ENCODE results near the gene TYROBP. TPM values are rescaled to one million over a fixed set of nuclear protein-coding genes. Genes with fewer than 3 reads are reported as not detected.

Gene TYROBP
- total and polyA plus RNA-seq, 4 donors = 17.0 to 1,276 (median 417) TPM

DNA sequence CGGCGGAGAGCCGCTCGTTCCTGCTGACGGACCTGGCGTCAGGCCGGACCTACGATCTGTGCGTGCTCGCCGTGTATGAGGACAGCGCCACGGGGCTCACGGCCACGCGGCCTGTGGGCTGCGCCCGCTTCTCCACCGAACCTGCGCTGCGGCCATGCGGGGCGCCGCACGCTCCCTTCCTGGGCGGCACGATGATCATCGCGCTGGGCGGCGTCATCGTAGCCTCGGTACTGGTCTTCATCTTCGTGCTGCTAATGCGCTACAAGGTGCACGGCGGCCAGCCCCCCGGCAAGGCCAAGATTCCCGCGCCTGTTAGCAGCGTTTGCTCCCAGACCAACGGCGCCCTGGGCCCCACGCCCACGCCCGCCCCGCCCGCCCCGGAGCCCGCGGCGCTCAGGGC is 36.5 kb upstream of the TYROBP start:
- no peak overlapping the region for H3K4me3 ChIP-seq
- H3K36me3 ChIP-seq (ENCODE audit: control insufficient read depth in 4 of 4, insufficient read depth in 4 of 4, low read length in 4 of 4) = peaks cover 0 to 28% (median 5%) of the 10 kb centered on the region in 4 donors
- peaks cover 0 to 3% (median 0%) of the 10 kb centered on the region in 5 donors for H3K4me1 ChIP-seq (ENCODE audit: control insufficient read depth in 5 of 5, insufficient read depth in 5 of 5, low read length in 5 of 5)
- no peak overlapping the region for H3K9ac ChIP-seq (ENCODE audit: insufficient read depth in 1 of 2, low read length in 2 of 2)
- ATAC-seq (ENCODE audit: insufficient read depth, low FRiP score) = no peak
- WGBS, 2 donors = 86% methylated on average over 52 of the region's 52 CpGs
- no peak for DNase-seq
- no peak overlapping the region for H3K27ac ChIP-seq (ENCODE audit: low read depth in 1 of 2, low read length in 1 of 2)
- no peaks in the 10 kb centered on the region for H3K9me3 ChIP-seq (ENCODE audit: control insufficient read depth in 4 of 4, insufficient read depth in 3 of 4, low read length in 3 of 4)
- no peaks in the 10 kb centered on the region for H3K27me3 ChIP-seq (ENCODE audit: control insufficient read depth in 3 of 3, insufficient read depth in 3 of 3, low read length in 2 of 3)
- TF ChIP-seq, protein P1, sequence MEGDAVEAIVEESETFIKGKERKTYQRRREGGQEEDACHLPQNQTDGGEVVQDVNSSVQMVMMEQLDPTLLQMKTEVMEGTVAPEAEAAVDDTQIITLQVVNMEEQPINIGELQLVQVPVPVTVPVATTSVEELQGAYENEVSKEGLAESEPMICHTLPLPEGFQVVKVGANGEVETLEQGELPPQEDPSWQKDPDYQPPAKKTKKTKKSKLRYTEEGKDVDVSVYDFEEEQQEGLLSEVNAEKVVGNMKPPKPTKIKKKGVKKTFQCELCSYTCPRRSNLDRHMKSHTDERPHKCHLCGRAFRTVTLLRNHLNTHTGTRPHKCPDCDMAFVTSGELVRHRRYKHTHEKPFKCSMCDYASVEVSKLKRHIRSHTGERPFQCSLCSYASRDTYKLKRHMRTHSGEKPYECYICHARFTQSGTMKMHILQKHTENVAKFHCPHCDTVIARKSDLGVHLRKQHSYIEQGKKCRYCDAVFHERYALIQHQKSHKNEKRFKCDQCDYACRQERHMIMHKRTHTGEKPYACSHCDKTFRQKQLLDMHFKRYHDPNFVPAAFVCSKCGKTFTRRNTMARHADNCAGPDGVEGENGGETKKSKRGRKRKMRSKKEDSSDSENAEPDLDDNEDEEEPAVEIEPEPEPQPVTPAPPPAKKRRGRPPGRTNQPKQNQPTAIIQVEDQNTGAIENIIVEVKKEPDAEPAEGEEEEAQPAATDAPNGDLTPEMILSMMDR (IDR thresholded peaks at IDR 0.05; ENCODE audit: control extremely low read depth, extremely low read depth) = no peak

DNA sequence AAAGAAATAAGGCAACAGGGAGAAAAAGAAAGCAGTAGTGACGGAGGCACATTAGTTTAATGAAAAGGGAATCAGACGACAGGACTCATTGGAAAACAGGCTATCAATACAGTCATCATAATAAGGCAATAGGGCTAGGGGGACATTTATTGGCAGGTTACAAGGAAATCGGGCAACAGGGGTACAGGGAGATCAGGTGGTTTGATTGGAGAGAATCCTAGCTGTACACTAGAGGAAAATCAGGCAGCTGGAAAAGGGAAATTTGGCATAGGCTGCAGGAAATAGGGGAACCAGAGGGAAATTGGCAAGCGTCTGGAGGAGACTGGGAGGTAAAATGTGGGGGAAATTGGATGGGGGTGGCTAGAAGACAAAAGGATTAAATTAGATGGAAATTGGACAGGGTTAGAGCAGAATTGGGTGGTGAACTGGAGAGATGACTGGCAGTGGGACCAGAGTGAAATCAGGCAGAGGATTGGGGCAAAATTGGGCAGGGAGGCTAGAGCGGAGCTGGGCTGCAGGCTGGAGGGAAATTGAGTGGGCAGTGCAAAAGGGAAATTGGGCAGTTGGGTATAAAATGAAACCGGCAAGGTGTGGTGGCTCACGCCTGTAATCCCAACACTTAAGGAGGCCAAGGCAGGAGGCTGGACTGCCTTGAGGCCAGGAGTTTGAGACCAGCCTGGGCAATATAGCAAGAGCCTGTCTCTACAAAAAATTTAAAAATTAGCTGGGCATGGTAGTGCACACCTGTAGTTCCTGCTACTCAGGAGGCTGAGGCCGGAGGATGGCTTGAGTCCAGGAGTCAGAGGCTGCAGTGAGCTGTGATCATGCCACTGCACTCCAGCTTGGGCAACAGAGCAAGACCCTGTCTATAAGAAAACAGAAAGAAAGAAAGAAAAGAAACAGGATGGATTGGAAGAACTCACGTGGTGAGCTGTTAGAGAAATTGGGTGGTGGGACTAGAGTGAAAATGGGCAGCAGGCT is 35.5 kb upstream of the TYROBP start:
- WGBS, 2 donors = 83% methylated on average over 9 of the region's 9 CpGs
- Histone ChIP-seq H3K9me3 (ENCODE audit: control insufficient read depth in 4 of 4, insufficient read depth in 3 of 4, low read length in 3 of 4) (no peaks in the 10 kb centered on the region), H3K9ac (ENCODE audit: insufficient read depth in 1 of 2, low read length in 2 of 2) (no peak overlapping the region), H3K4me1 (ENCODE audit: control insufficient read depth in 5 of 5, insufficient read depth in 5 of 5, low read length in 5 of 5) (peaks cover 0 to 4% (median 0%) of the 10 kb centered on the region in 5 donors), H3K27ac (ENCODE audit: low read depth in 1 of 2, low read length in 1 of 2) (no peak overlapping the region), H3K27me3 (ENCODE audit: control insufficient read depth in 3 of 3, insufficient read depth in 3 of 3, low read length in 2 of 3) (no peaks in the 10 kb centered on the region), H3K4me3 (no peak overlapping the region), H3K36me3 (ENCODE audit: control insufficient read depth in 4 of 4, insufficient read depth in 4 of 4, low read length in 4 of 4) (peaks cover 0 to 34% (median 7%) of the 10 kb centered on the region in 4 donors)
- DNase-seq = no peak
- ATAC-seq (ENCODE audit: insufficient read depth, low FRiP score) = no peak
- TF ChIP-seq, protein P1 (IDR thresholded peaks at IDR 0.05; ENCODE audit: control extremely low read depth, extremely low read depth) = no peak

DNA sequence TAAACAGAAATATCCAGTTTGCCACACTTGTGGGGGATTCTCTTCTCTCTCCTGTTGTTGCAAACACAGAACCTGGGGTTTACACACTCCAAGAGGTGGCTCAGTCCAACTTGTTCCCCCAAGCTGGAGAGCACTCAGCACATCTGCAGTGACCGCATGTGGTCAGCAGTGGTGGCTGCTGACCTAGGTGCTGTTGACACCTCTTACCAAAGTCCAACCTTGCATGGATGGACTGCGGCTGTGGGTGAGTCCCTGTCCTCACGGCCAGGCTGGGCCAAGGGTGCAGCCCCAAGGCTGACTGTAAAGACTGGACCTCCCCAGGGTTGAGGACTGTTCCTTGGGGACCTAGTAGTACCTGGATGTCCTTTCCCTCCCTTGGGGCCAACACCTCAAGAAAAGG is 34.1 kb upstream of the TYROBP start:
- DNase-seq = no peak
- H3K36me3 ChIP-seq (ENCODE audit: control insufficient read depth in 4 of 4, insufficient read depth in 4 of 4, low read length in 4 of 4) = peaks cover 0 to 34% (median 7%) of the 10 kb centered on the region in 4 donors
- H3K27ac ChIP-seq (ENCODE audit: low read depth in 1 of 2, low read length in 1 of 2) = no peak overlapping the region
- TF ChIP-seq, protein P1 (IDR thresholded peaks at IDR 0.05; ENCODE audit: control extremely low read depth, extremely low read depth) = no peak
- peak overlapping the region; percentile 6 for H3K4me3 ChIP-seq
- H3K9ac ChIP-seq (ENCODE audit: insufficient read depth in 1 of 2, low read length in 2 of 2) = no peak overlapping the region
- H3K4me1 ChIP-seq (ENCODE audit: control insufficient read depth in 5 of 5, insufficient read depth in 5 of 5, low read length in 5 of 5) = peaks cover 0 to 17% (median 5%) of the 10 kb centered on the region in 5 donors
- no peaks in the 10 kb centered on the region for H3K9me3 ChIP-seq (ENCODE audit: control insufficient read depth in 4 of 4, insufficient read depth in 3 of 4, low read length in 3 of 4)
- no peak for ATAC-seq (ENCODE audit: insufficient read depth, low FRiP score)
- H3K27me3 ChIP-seq (ENCODE audit: control insufficient read depth in 3 of 3, insufficient read depth in 3 of 3, low read length in 2 of 3) = no peaks in the 10 kb centered on the region
- WGBS, 2 donors = 93 to 100% methylated on average over 3 of the region's 3 CpGs
